PC-9 (cell line): Measurements from ENCODE around the gene RPS6KA4. TPM values are rescaled to one million over a fixed set of nuclear protein-coding genes. Genes with fewer than 3 reads are reported as not detected.

Experiments used
- BruUV-seq: library from RNA; stranded (reverse); fragments of 400-500 nt; replicated peaks from 2 replicates; lab custom pipeline; 2021; lab: Mats Ljungman, UMichigan
- CTCF ChIA-PET: fragments of 300-600 bp; sonication (Branson Sonifier 250); formaldehyde crosslinking; loops from one replicate; lab custom pipeline; 2022; ENCODE audit warnings: antibody characterized with exemption; lab: Charles Lee
- POLR2A ChIA-PET: fragments of 300-600 bp; sonication (Branson Sonifier 250); formaldehyde crosslinking; loops from one replicate; lab custom pipeline; 2022; ENCODE audit warnings: antibody characterized with exemption; ENCODE audit not compliant: unreplicated experiment; lab: Charles Lee
- DNase-seq, 2 experiments: peaks; one replicate each; pipeline versions ENCODE4 v3.0.0 to v3.0.0-alpha.2; 2015 to 2022; ENCODE audit warnings: mixed read lengths in 1 of 2
- H2AFZ ChIP-seq: fragments of 200-600 bp; sonication (generic); 2 replicates; pipeline ENCODE4 v1.8.1; 2017; ENCODE audit warnings: antibody characterized with exemption
- H3F3A ChIP-seq: fragments of 200-600 bp; sonication (generic); 2 replicates; pipeline ENCODE4 v1.8.1; 2017; ENCODE audit warnings: antibody characterized with exemption, mild to moderate bottlenecking, low read depth; ENCODE audit not compliant: insufficient read depth
- H3K27ac ChIP-seq: fragments of 200-600 bp; sonication (generic); 2 replicates; pipeline ENCODE4 v1.6.1; 2016; ENCODE audit warnings: mixed run types
- H3K27me3 ChIP-seq: fragments of 200-600 bp; sonication (generic); 2 replicates; pipeline ENCODE4 v1.6.1; 2016; ENCODE audit warnings: low read depth, mixed run types; ENCODE audit not compliant: insufficient read depth
- H3K36me3 ChIP-seq: fragments of 200-600 bp; sonication (generic); 2 replicates; pipeline ENCODE4 v1.6.1; 2016; ENCODE audit warnings: low read depth, mixed run types
- H3K4me1 ChIP-seq: fragments of 200-600 bp; sonication (generic); replicated peaks from 2 replicates; pipeline ENCODE4 v1.6.1; 2016; ENCODE audit warnings: mixed run types; ENCODE audit not compliant: insufficient read depth
- H3K4me2 ChIP-seq: fragments of 200-600 bp; sonication (generic); 2 replicates; pipeline ENCODE4 v1.6.1; 2017; ENCODE audit warnings: mixed run types
- H3K4me3 ChIP-seq: fragments of 200-600 bp; sonication (generic); 2 replicates; pipeline ENCODE4 v1.6.1; 2016; ENCODE audit warnings: mixed run types
- H3K79me2 ChIP-seq: fragments of 200-600 bp; sonication (generic); 2 replicates; pipeline ENCODE4 v1.6.1; 2017; ENCODE audit warnings: low read depth, mixed run types
- H3K9me2 ChIP-seq: fragments of 200-600 bp; sonication (generic); 2 replicates; pipeline ENCODE4 v1.8.1; 2017; ENCODE audit warnings: mild to moderate bottlenecking; ENCODE audit not compliant: insufficient read depth
- H3K9me3 ChIP-seq: fragments of 200-600 bp; sonication (generic); 2 replicates; pipeline ENCODE4 v1.8.1; 2016; ENCODE audit warnings: low read depth; ENCODE audit not compliant: insufficient read depth
- H4K20me1 ChIP-seq: fragments of 200-600 bp; sonication (generic); 2 replicates; pipeline ENCODE4 v1.8.1; 2017; ENCODE audit not compliant: insufficient read depth
- EZH2 ChIP-seq: fragments of 200-600 bp; sonication (generic); IDR thresholded peaks from 2 replicates; pipeline ENCODE4 v1.8.0; 2017; ENCODE audit warnings: antibody characterized with exemption, low read depth
- intact Hi-C: fragments of 100-400 bp; cut with micrococcal nuclease; formaldehyde crosslinking; loops from one replicate; pipeline ENCODE4 v1.10.0; 2022; ENCODE audit not compliant: unreplicated experiment
- total RNA-seq: library from RNA; stranded (reverse); gene quantifications from 2 replicates; pipeline ENCODE4 v1.2.3, GENCODE V29; 2021
- TF ChIP-seq, protein P1 (sequence below): fragments of 200-600 bp; sonication (generic); conservative IDR thresholded peaks from 2 replicates; pipeline ENCODE4 v1.6.1; 2017; ENCODE audit warnings: mixed run types, antibody characterized with exemption, mild to moderate bottlenecking, moderate library complexity

The RPS6KA4 gene
- total RNA-seq, 1 experiment from 2014 or later, result 64.3 TPM

DNA sequence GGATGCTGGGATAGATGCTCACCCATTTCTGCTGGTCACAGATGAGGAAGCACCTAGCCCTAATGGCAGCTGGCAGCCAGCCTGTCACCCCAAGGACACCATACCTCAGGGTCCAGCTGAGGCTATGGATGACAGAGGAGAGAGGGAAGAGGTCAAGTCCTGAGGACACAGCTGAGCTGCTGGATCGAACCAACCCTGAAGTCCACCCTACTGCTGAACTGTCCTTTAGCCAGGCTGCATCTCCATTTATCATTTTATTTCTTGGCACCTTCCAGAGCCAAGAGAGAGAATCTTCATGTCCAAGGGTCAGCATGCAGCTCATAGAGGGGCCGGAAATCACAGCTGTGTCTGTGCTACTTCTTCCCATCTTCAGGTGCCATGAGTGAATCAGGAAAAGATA lies 30.9 kb downstream of the RPS6KA4 start:
- H3F3A ChIP-seq, result peaks cover 18% of the 10 kb centered on the region; the same call in 1 of the 2 replicates
- no peaks in the 10 kb centered on the region for H3K9me2 ChIP-seq
- no peak overlapping the region for H3K4me3 ChIP-seq
- ChIA-PET POLR2A (no interaction called here), CTCF (interaction anchor here (1.0 kb wide), 1 partner anchor 33 kb away, joined by 13 read pairs; no protein-coding TSS in a partner anchor)
- H4K20me1 ChIP-seq, result no peaks in the 10 kb centered on the region
- no peaks in the 10 kb centered on the region for H3K36me3 ChIP-seq
- H3K4me1 ChIP-seq, result peaks cover 24% of the 10 kb centered on the region
- no TSS peak for BruUV-seq
- H3K27me3 ChIP-seq, result no peaks in the 10 kb centered on the region
- intact Hi-C loops, result no loop called here
- no peaks in the 10 kb centered on the region for H3K9me3 ChIP-seq
- no peak for DNase-seq
- no peaks in the 10 kb centered on the region for H3K79me2 ChIP-seq
- no peak overlapping the region for H3K4me2 ChIP-seq
- no peak overlapping the region for H2AFZ ChIP-seq
- no peak for TF ChIP-seq EZH2
- TF ChIP-seq, protein P1, sequence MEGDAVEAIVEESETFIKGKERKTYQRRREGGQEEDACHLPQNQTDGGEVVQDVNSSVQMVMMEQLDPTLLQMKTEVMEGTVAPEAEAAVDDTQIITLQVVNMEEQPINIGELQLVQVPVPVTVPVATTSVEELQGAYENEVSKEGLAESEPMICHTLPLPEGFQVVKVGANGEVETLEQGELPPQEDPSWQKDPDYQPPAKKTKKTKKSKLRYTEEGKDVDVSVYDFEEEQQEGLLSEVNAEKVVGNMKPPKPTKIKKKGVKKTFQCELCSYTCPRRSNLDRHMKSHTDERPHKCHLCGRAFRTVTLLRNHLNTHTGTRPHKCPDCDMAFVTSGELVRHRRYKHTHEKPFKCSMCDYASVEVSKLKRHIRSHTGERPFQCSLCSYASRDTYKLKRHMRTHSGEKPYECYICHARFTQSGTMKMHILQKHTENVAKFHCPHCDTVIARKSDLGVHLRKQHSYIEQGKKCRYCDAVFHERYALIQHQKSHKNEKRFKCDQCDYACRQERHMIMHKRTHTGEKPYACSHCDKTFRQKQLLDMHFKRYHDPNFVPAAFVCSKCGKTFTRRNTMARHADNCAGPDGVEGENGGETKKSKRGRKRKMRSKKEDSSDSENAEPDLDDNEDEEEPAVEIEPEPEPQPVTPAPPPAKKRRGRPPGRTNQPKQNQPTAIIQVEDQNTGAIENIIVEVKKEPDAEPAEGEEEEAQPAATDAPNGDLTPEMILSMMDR, result no peak
- no peak overlapping the region for H3K27ac ChIP-seq

DNA sequence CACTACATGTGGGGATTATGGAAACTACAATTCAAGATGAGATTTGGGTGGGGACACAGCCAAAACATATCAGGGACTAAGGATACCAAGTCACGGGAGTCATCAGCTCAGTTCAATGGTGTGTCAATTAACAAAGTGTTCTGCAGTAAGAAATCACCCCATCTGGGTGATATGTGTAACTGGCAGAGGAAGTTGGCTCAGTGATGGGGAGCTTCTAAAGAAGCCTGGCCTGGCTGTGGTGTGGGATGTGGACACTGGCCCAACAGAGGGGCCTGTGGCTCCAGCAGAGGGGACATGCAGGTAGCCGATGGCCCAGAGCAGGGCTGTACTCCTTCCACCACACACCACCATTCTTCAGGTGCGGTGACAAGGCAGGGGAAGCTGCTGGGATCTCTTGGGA lies 31.6 kb downstream of the RPS6KA4 start:
- Histone ChIP-seq H2AFZ (no peak overlapping the region), H3K4me1 (peaks cover 17% of the 10 kb centered on the region), H3K9me2 (no peaks in the 10 kb centered on the region), H3F3A (peaks cover 14% of the 10 kb centered on the region; the same call in 1 of the 2 replicates), H4K20me1 (no peaks in the 10 kb centered on the region), H3K4me2 (no peak overlapping the region), H3K27ac (no peak overlapping the region), H3K4me3 (no peak overlapping the region), H3K27me3 (no peaks in the 10 kb centered on the region), H3K79me2 (no peaks in the 10 kb centered on the region), H3K36me3 (no peaks in the 10 kb centered on the region), H3K9me3 (no peaks in the 10 kb centered on the region)
- ChIA-PET POLR2A (no interaction called here), CTCF (interaction anchor here (1.0 kb wide), 1 partner anchor 34 kb away, joined by 13 read pairs; no protein-coding TSS in a partner anchor)
- BruUV-seq, result no TSS peak
- TF ChIP-seq EZH2, result no peak
- TF ChIP-seq, protein P1, result no peak
- intact Hi-C loops, result no loop called here
- no peak for DNase-seq

DNA sequence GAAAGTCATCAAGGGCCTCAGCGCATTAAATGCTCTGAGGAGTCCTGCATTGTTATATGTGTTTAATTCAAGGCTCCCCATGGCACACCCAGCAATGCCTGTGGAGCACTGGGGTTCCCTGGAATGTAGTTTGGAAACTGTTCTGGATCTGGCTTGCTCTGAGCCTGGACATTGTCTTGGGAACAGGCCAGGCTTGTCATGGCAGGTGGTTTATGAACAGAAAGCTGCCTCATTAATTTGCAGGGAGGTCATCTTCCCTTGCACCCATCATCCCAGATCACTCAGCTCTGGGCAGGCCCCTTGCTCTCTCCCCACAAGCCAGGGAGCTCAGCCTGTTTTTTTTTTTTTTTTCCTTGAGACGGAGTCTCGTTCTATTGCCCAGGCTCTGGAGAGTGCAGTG lies 32.9 kb downstream of the RPS6KA4 start:
- no peaks in the 10 kb centered on the region for H3K79me2 ChIP-seq
- H3K27ac ChIP-seq, result no peak overlapping the region
- H4K20me1 ChIP-seq, result no peaks in the 10 kb centered on the region
- CTCF ChIA-PET, result interaction anchor here (0.6 kb wide), 2 partner anchors 21 to 186 kb away, joined by 3 to 4 read pairs; no protein-coding TSS in a partner anchor
- no peak overlapping the region for H3K4me2 ChIP-seq
- H2AFZ ChIP-seq, result no peak overlapping the region
- H3K27me3 ChIP-seq, result no peaks in the 10 kb centered on the region
- H3K9me3 ChIP-seq, result no peaks in the 10 kb centered on the region
- peaks cover 6% of the 10 kb centered on the region for H3K4me1 ChIP-seq
- H3K4me3 ChIP-seq, result no peak overlapping the region
- no peaks in the 10 kb centered on the region for H3K9me2 ChIP-seq
- intact Hi-C loops, result no loop called here
- no TSS peak for BruUV-seq
- H3K36me3 ChIP-seq, result no peaks in the 10 kb centered on the region
- POLR2A ChIA-PET, result no interaction called here
- peaks cover 6% of the 10 kb centered on the region; the same call in 1 of the 2 replicates for H3F3A ChIP-seq
- TF ChIP-seq EZH2, result no peak
- no peak for DNase-seq
